GM19467 (cell line): ENCODE measurements around the gene ZDHHC6.
"Not testable (repeated sequence)": the region's sequence is repeated elsewhere in the genome, so short reads cannot be mapped to it uniquely, and the experiment has no call there.

ENCODE experiments used
- ATAC-seq: cut with Tn5 transposase; IDR thresholded peaks from one replicate; pipeline ENCODE4 v1.9.1; 2021; ENCODE audit warnings: mild to moderate bottlenecking, moderate library complexity; ENCODE audit not compliant: unreplicated experiment

The ZDHHC6 gene

GRCh38 chr10:112446855-112447619 is at the start of gene ZDHHC6, which contains the start of gene VTI1A:
Gene ZDHHC6 (minus strand): TSS chr10:112446914. CDS start chr10:112445436, 1,478 bp downstream.
Gene VTI1A (plus strand): TSS chr10:112447215. CDS start chr10:112447374, 159 bp downstream.
- peak; percentile 94 for ATAC-seq

DNA sequence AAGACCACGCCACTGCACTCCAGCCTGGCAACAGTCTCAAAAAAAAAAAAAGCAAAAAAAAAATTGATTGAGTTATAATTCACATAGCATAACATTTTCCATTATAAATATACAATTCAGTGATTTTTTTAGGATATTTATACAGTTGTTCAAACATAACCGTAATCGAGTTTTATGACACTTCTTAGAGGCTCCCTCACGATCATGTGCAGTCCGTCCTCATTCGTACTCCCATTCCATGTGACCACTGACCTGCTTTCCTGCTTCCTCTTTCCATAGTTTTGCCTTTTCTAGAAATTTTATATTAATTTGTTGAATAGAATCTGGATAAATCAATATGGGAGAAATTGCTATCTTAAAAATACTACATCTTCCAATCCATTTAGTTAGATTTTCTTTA is 46.0 kb upstream of the ZDHHC6 start:
- no peak for ATAC-seq

- ATAC-seq: no peak
Observed at GRCh38 chr10:112491144-112491543, 44.4 kb upstream of the ZDHHC6 start.

- no peak for ATAC-seq
Observed at GRCh38 chr10:112490545-112490944, 43.8 kb upstream of the ZDHHC6 start.

GRCh38 chr10:112487964-112488363 is 41.2 kb upstream of the ZDHHC6 start:
- ATAC-seq: no peak

DNA sequence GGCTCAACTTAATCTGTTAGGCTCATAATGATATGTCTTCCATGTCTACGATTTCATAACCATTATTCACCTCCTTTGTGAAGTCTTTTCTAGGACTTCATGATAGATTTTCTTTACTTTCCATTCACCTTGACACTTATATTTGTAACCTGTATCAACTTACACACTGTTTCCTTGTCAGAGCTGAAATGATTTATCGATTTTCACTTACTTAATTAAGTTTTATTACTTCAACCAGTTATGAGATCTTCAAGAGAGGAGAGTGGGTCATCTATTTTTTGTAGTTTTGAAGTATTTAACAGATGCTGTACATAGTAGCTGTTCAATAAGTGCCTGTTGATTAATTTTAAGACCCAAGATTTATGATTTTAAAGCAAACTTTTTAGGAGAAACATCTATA is 37.7 kb upstream of the ZDHHC6 start:
- no peak for ATAC-seq

DNA sequence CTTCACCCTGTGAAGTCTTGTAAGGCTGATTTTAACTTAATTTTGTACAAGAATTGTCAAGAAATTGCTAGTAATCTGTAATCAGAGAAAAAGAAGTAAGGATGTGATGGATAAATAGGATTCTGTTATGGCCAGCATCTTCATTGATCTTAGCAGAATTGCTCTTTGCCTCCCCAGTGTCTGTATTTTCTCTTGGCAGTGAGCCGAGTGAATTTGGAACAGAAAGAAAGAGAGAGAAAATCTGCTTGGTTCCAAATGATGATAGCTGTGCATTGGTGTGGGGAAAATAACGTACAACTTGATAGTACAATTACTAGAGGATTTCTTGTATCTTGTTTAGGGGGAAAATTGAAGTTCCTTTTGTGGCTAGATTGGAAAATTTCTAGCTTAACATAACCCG is 34.9 kb upstream of the ZDHHC6 start:
- no peak for ATAC-seq

GRCh38 chr10:112475575-112476218 is 29.0 kb upstream of the ZDHHC6 start:
- ATAC-seq: no peak

DNA sequence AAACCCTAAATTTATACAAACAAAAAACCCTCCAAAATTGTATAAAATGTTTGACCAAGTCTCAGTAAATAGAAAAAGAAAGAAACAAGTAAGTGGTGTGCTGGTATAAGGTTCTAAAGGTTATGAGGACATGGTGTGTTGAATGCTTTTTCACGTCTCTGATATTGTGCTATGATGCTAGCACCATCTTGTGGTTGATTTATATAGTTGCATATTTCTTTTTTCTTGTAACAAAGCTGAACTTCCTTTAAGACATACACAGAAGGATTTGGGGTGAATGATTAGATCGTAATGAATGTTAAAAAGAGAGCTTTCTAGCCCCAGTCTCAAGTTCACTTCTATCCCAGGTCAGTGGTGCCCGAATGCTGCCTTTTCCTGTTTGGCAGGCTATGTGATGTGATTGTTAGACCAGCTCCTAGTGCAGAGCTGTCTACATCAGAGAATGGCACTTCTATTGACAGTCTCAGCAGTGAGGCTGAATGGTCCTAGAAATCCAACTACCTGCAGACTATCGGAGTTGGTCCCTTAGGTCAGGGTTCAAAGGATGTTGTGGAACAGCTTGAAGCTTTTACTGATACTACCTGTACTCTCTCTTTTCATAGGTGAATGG is 25.3 kb upstream of the ZDHHC6 start:
- ATAC-seq: no peak

DNA sequence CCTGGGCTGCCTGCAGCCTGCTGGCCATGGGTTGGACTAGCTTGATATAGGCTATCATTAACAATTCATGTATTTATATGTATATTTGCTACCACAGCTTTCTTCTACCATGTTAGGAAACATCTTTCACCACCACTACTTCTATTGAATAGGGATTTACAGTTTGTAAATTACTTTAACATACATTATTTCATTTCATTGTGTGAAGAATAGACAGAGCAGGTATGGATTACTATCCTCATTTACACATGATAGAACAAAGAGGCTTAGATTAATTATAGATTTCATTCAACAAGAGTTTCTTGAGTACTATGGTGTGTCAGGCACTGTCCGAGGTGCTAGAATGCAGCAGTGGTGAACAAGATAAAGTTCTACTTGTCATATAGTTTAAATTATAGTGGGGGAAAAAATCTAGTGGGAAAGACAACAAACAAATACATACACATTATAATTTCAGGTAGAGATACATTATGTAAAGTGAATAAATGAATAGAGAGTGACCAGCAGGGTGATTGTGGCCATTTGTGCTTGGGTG is 20.9 kb upstream of the ZDHHC6 start:
- ATAC-seq: no peak

DNA sequence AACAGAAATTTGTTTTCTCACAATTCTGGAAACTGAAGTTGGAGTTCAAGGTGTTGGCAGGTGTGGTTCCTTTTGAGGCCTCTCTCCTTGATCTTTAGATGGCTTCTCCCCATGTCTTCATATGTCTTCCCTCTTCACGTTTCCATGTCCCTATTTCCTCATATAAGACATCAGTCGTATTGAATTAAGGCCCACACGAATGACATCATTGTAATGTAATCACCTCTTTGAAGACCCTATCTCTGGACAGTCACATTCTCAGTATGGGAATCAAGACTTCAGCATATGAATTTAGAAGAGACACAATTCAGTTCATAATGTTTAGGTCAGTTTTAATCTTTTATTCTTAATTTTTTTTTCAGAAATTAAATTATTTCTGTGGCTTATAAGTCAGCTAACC is 20.1 kb upstream of the ZDHHC6 start:
- ATAC-seq: no peak

- no peak for ATAC-seq
Observed at GRCh38 chr10:112465299-112465883, 18.7 kb upstream of the ZDHHC6 start.

DNA sequence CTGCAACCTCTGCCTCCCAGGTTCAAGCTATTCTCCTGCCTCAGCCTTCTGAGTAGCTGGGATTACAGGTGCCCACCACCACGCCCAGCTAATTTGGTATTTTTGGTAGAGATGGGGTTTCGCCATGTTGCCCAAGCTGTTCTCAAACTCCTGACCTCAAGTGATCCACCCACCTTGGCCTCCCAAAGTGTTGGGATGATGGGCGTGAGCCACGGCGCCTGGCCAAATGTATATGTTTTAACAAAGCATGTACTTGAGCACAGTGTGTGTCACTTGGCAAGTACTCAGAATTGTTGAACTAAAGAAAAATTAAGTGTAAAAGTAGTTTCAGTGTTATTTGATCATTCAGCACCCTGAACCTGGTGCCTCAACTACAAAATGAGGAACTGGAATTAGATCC is 17.4 kb upstream of the ZDHHC6 start:
- ATAC-seq: not testable (repeated sequence)

DNA sequence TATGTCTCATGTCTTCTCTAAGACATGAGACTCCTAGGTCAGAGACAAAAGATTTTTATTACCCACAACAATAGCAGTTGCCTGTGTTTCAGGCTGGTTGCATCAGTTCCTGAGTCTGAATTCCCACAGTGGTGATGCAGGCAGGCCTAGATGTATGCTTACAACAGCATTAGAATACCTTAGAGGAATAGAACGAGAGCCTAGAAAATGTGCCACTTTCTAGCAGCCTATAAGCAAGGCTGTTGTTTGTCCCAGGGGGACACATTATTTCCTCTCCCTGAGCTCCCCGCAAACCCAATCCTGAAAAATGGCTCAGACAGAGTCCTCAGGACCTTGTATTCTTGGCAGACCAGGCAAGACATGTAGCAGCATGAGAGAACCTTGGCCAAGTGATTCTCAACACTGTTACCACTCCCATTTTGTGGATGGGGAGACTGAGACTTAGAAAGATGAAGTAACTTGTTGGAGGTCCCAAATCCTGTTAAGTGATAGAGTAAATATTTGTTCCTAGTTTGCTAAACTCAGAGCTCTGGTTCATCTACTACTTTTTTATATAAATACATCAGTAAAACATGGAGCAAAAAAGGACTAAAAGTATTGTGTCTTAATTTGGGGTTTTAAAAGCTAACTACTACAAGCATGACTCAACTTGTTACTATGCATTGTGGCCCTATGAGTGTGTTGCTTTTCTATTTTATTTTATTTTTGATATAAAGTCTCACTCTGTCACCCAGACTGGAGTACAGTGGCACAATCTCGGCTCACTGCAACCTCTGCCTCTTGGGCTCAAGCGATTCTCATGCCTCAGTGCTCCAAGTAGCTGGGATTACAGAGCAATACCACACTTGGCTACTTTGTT is 14.5 kb upstream of the ZDHHC6 start:
- ATAC-seq: no peak

- ATAC-seq: no peak
Observed at GRCh38 chr10:112460366-112460765, 13.7 kb upstream of the ZDHHC6 start.

DNA sequence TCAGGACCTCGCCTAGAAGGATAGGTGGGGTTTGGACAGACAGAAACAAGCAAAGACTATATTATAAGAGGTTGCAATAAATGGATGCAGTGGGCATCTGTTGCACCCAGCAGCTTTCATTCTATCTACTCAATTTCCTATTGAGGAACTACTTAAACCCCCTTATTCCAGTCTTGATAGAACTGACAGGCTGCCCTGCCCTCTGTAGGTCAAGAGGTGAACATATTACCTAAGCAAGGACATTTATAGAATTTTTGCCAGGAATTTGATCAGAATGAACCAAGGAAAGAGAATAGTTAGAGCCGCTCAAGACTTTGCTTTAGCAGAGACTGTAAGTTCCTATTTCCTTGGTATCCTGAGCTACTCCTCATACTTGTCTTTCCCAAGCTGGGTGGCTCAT is 9.8 kb upstream of the ZDHHC6 start:
- ATAC-seq: no peak

GRCh38 chr10:112454910-112455779 is 8.4 kb upstream of the ZDHHC6 start:
- no peak for ATAC-seq

GRCh38 chr10:112448888-112449287 is 2.2 kb upstream of the ZDHHC6 start:
- ATAC-seq: no peak

- ATAC-seq: no peak
Observed at GRCh38 chr10:112447620-112447928, 860 bp upstream of the ZDHHC6 start.
